AG09319 (cell line): ENCODE data around the gene BRSK2.

ENCODE experiments used
- DNase-seq: peaks from one replicate; pipeline ENCODE4 v3.0.0-alpha.2; 2010; ENCODE audit warnings: low read depth; ENCODE audit errors: extremely low read depth
- CTCF ChIP-seq: IDR thresholded peaks from 2 replicates; pipeline ENCODE4 v1.5.1; 2011; ENCODE audit warnings: low read depth, mild to moderate bottlenecking, inconsistent platforms, low read length, moderate library complexity

The BRSK2 gene

DNA sequence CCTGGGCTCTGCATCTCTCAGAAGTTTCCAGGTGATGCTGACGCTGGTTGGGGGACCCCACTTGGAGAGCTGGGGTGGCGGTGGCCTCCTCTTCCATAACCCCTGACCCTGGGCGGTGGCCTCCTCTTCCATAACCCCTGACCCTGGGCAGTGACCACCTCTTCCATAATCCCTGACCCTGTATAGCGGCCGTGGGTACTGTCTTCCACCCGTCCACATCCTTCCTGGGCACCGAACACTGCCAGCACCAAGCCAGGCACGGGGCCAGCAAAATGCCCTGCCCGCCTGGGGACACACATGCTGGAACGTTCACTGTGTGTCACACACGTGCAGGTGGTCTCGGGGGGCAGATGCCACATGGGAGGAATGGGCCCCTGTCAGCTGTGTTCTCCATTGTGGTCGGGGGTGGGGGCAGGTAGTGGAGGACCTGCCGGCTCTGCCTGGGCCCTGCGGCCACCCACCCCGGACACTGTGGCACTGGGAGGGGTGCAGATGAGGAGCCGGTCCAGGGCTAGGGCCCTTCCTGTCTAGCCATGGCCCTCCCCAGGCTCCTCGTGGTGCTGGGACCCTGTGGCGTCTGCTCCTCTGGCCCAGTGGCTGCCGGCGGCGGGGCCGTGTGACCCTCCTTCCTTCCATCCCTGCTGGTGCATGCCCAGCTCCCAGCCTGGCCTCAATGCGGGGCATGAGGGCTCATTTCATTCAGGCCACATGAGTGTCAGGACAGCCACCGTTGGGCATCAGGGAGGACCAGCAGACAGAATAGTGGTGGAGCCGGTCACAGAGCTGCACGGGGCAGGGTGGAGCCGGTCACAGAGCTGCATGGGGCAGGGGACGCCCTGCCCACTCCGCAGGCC, 10.8 kb downstream of the BRSK2 start:
- no peak for DNase-seq
- TF ChIP-seq CTCF: no peak

DNA sequence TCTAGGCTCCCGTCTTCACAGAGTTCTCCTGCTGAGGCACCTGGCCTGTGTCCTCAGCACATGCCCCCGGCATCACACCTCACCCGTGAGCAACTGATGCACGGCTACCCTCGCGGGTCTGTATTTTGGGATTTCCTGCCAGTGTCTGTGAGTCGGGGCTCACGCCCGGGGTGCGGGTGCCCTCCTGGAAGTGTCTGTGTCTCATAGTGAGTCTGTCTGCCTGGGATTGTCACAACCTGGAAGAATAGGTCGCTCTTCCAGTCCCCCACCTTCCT, 11.4 kb downstream of the BRSK2 start:
- no peak for DNase-seq

DNA sequence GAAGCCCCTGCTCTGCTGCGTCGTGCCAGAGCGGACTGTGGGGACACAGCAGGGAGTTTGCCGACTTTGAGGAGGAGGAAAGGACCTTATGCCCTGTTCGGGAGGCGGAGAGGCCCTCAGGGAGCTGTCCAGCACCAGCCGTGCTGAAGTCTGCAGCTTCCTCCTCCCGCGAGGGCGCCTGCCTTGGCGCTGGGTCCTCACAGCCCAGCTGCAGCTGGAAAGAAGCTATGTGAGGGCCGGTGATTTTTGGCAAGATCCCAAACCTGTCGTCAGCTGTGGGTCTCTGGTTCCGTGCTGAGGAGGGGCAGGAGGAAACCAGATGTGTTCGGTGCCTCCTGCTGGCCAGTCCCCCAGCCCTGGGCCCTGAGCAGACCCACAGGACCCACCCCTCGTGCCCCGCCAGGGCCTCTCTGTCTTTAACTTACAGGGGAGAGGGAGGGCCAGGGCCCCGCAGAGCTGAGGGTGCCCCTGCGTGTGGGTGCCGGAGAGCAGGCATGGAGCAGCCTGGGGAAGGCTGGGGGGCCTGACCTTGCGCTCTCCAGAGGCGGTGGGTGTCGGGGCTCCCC, 12.0 kb downstream of the BRSK2 start:
- DNase-seq: no peak

More for the DNA sequence above, 11.4 kb downstream of the BRSK2 start:
- no peak for TF ChIP-seq CTCF

GRCh38 chr11:1402355-1403077, 12.8 kb downstream of the BRSK2 start:
- TF ChIP-seq CTCF: no peak
- no peak for DNase-seq

More for the DNA sequence above, 12.0 kb downstream of the BRSK2 start:
- TF ChIP-seq CTCF: no peak

- no peak for TF ChIP-seq CTCF
- DNase-seq: no peak
Observed at GRCh38 chr11:1403078-1403620, 13.4 kb downstream of the BRSK2 start.

DNA sequence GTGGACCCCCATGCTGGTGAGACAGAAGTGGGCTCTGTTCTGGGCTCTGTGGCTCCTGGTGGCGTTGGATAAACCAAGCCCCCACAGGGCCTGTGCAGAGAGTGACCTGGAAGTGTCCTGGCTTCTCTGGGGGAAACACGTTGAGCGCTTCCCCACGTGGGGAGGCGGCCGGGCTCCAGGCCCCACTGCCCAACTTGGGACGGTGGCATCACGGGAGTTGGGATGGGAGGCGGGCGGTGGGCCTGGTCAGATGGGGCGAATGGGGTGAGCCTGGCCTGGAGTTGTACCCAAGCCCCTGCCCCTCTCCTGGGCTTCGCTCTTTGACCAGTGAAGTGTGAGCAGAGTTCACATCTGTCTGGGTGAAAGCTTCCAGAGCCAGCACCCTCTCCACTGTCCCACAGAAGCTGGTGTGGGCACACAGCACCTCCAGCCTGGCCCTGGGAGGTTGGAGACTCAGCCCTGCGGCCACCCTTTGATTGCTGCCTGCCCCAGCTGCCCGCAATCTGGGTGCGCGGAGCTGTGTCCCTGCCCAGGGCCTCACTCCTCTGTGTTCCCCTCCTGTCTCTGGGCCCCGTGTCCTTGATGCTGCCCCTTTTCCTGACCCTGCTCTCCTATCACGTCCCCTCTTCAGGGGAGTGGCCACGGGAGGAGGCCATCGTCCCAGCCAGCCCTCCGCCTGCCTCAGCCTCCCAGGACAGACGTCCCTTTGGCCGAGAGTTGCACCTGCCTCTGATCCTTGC, 14.2 kb downstream of the BRSK2 start:
- no peak for TF ChIP-seq CTCF
- no peak for DNase-seq
